Brain pericyte (primary cell): ENCODE data around the gene CCDC117.
A peak's percentile ranks its signal among the peaks of the same experiment; 100 is the strongest.
"Not testable (repeated sequence)": the region's sequence is repeated elsewhere in the genome, so short reads cannot be mapped to it uniquely, and the experiment has no call there.

Experiments
- DNase-seq: peaks from one replicate; pipeline ENCODE4 v3.0.0-alpha.2; 2012; ENCODE audit warnings: low read depth, low spot score

Gene CCDC117

GRCh38 chr22:28772633-28773460 is at the start of gene CCDC117:
CCDC117 (plus strand) TSS chr22:28772695; CDS start chr22:28772850, 155 bp downstream.
- peak; percentile 68 for DNase-seq

- no peak for DNase-seq
Observed at GRCh38 chr22:28728002-28728401, 44.5 kb upstream of the CCDC117 start.

GRCh38 chr22:28728621-28729313 is 43.7 kb upstream of the CCDC117 start:
- no peak for DNase-seq

GRCh38 chr22:28730179-28730578 is 42.3 kb upstream of the CCDC117 start:
- no peak for DNase-seq

GRCh38 chr22:28734393-28734792 is 38.1 kb upstream of the CCDC117 start:
- no peak for DNase-seq

- DNase-seq, result no peak
Observed at GRCh38 chr22:28736301-28737155, 36.0 kb upstream of the CCDC117 start.

- no peak for DNase-seq
Observed at GRCh38 chr22:28737701-28738100, 34.8 kb upstream of the CCDC117 start.

- DNase-seq, result not testable (repeated sequence)
Observed at GRCh38 chr22:28738876-28739275, 33.6 kb upstream of the CCDC117 start.

GRCh38 chr22:28741200-28741784 is 31.2 kb upstream of the CCDC117 start:
- DNase-seq, result no peak

- peak; percentile 94 for DNase-seq
Observed at GRCh38 chr22:28741785-28742561, 30.5 kb upstream of the CCDC117 start, which contains the start of the genes CHEK2 and HSCB. CHEK2 (minus strand) TSS chr22:28741820; CDS start chr22:28734721, 7,099 bp downstream. HSCB (plus strand) TSS chr22:28742039; CDS start chr22:28742096, 57 bp downstream.

- no peak for DNase-seq
Observed at GRCh38 chr22:28742562-28742962, 29.9 kb upstream of the CCDC117 start.

- DNase-seq, result no peak
Observed at GRCh38 chr22:28743852-28744251, 28.6 kb upstream of the CCDC117 start.

GRCh38 chr22:28750471-28750881 is 22.0 kb upstream of the CCDC117 start:
- DNase-seq, result peak; percentile 62

GRCh38 chr22:28754512-28754911 is 18.0 kb upstream of the CCDC117 start:
- not testable (repeated sequence) for DNase-seq

GRCh38 chr22:28759861-28760560 is 12.5 kb upstream of the CCDC117 start:
- no peak for DNase-seq

GRCh38 chr22:28761449-28761755 is 11.1 kb upstream of the CCDC117 start:
- no peak for DNase-seq

GRCh38 chr22:28762000-28762399 is 10.5 kb upstream of the CCDC117 start:
- DNase-seq, result not testable (repeated sequence)

- no peak for DNase-seq
Observed at GRCh38 chr22:28766628-28767027, 5.9 kb upstream of the CCDC117 start.

- no peak for DNase-seq
Observed at GRCh38 chr22:28768701-28769393, 3.6 kb upstream of the CCDC117 start.
